ENCODE measurements around the gene CAPN11.
"Not testable (repeated sequence)": the region's sequence is repeated elsewhere in the genome, so short reads cannot be mapped to it uniquely, and the experiment has no call there.

The CAPN11 gene

GRCh38 chr6:44132476-44132875 is 26.1 kb upstream of the CAPN11 start:
- DNase-seq, result no peak

- DNase-seq, result no peak
Measured at GRCh38 chr6:44133003-44133931, 25.4 kb upstream of the CAPN11 start.

GRCh38 chr6:44133981-44134711 is 24.5 kb upstream of the CAPN11 start:
- DNase-seq, result no peak

GRCh38 chr6:44135173-44135758 is 23.4 kb upstream of the CAPN11 start:
- DNase-seq, result no peak

GRCh38 chr6:44135875-44136274 is 22.7 kb upstream of the CAPN11 start:
- DNase-seq, result no peak

GRCh38 chr6:44138717-44139350 is 19.8 kb upstream of the CAPN11 start:
- DNase-seq, result no peak

GRCh38 chr6:44139351-44139743 is 19.3 kb upstream of the CAPN11 start:
- DNase-seq, result no peak

- no peak for DNase-seq
Measured at GRCh38 chr6:44142835-44143234, 15.8 kb upstream of the CAPN11 start.

GRCh38 chr6:44143731-44144130 is 14.9 kb upstream of the CAPN11 start:
- no peak for DNase-seq

GRCh38 chr6:44144536-44144935 is 14.1 kb upstream of the CAPN11 start:
- not testable (repeated sequence) for DNase-seq

- no peak for DNase-seq
Measured at GRCh38 chr6:44145839-44146238, 12.8 kb upstream of the CAPN11 start.

- DNase-seq, result no peak
Measured at GRCh38 chr6:44146685-44147084, 11.9 kb upstream of the CAPN11 start.

- DNase-seq, result no peak
Measured at GRCh38 chr6:44147256-44147655, 11.4 kb upstream of the CAPN11 start.

- DNase-seq, result no peak
Measured at GRCh38 chr6:44148306-44148705, 10.3 kb upstream of the CAPN11 start.

- DNase-seq, result no peak
Measured at GRCh38 chr6:44149369-44150012, 9.1 kb upstream of the CAPN11 start.

GRCh38 chr6:44150317-44150917 is 8.2 kb upstream of the CAPN11 start:
- no peak for DNase-seq

- DNase-seq, result no peak
Measured at GRCh38 chr6:44151348-44152108, 7.1 kb upstream of the CAPN11 start.

- no peak for DNase-seq
Measured at GRCh38 chr6:44152109-44152461, 6.5 kb upstream of the CAPN11 start.

- no peak for DNase-seq
Measured at GRCh38 chr6:44152533-44152932, 6.1 kb upstream of the CAPN11 start.

GRCh38 chr6:44154067-44154466 is 4.6 kb upstream of the CAPN11 start:
- DNase-seq, result no peak

- DNase-seq, result no peak
Measured at GRCh38 chr6:44156494-44157151, 2.0 kb upstream of the CAPN11 start.

Measured in NCI-H2081 treated with DMSO at 0.1 percent for 48 hours (cell line).